Activated CD8-positive, alpha-beta memory T cell treated with anti-CD3 and anti-CD28 coated beads for 36 hours (primary cell): ENCODE data around the gene ME3. TPM values are rescaled to one million over a fixed set of nuclear protein-coding genes. Genes with fewer than 3 reads are reported as not detected.
"Not testable (repeated sequence)": the region's sequence is repeated elsewhere in the genome, so short reads cannot be mapped to it uniquely, and the experiment has no call there.

Experiments used
- CTCF ChIA-PET: fragments of 350-600 bp; sonication (Branson Sonifier 250); formaldehyde crosslinking; loops from one replicate; lab custom pipeline; 2021; ENCODE audit warnings: antibody characterized with exemption; lab: Charles Lee
- POLR2A ChIA-PET: fragments of 350-600 bp; sonication (Branson Sonifier 250); formaldehyde crosslinking; loops from one replicate; lab custom pipeline; 2021; ENCODE audit warnings: antibody characterized with exemption; lab: Charles Lee
- total RNA-seq, 2 experiments: library from RNA; stranded (reverse); gene quantifications; one replicate each; pipeline ENCODE4 v1.2.3, GENCODE V29; 2021

Gene ME3
- total RNA-seq, 2 experiments from 2014 or later: 1.8 TPM

DNA sequence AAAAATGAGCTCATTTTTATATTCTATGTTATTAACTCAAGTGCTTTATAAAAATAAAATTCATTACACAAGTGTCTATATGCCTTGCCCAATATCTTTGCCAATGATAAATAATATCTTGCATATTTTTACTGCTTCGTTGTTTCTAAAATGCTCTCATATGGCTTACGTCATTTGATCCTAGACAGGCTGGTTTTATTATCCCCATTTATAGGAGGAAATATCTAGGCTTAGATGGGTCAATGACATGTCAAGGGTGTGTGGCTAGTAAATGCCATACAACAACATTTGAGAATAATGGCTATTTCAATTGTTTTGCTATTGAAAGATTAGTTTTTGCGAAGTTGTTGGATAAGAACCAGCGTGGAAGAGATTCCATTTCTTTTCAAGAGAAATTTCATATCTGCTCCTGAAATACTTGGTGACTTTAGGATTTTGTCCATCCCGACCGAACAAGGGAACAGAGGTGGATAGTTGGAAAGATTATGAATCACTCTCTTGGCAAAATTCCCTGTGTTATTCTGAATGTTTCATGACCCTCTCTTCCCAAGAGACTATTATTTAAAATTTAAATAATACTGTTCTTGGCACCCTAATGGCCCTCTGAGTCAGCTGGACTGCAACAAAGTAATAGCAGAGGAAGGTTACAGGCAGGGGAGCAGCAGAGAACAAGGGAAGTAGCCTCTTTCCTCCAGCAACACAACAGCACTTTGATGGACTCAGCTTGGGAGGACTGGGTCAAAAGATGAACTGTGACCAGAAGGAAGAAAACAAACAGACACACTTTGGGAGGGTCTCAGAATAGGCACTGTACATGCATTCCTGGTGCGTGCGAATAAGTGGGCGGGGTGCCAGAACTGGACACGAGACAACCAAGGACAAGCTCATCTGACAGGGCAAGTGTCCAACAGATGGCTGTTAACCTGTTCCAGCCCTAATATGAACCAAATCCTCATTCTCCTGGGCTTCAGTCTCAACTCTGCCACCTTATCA lies 94.5 kb downstream of the ME3 start:
- CTCF ChIA-PET: no interaction called here
- POLR2A ChIA-PET: no interaction called here

DNA sequence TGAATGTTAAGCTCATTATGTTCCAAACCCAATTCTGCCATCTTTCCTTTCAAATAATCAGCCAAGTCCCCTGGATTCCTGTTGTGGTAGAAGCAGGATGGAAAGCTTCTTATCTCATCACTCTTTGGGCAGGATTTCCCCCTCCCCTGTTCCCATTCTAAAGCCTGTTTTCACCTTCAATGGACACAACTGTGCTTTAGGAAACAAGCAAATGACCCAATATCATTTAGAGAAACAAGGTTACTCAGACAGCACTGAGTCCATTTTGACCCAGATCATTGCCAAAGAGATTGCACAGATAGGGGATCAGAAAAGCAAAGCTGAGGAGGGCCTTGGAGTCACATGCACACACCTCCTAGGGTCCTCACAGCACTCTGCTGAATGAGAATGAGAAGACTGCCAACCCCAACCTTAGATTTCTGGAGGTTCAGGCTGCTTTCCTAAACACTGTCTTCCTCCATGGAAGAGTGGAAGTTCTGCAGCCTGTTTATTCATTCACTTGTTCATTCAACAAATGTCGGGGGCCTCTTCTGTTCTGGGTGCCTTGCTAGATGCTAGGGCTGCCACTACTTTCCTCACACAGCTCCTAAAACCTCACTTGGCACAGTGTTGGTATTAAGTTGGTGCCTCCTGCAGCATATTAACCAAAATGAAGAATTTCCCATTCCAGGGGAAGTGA lies 95.3 kb downstream of the ME3 start:
- CTCF ChIA-PET: no interaction called here

DNA sequence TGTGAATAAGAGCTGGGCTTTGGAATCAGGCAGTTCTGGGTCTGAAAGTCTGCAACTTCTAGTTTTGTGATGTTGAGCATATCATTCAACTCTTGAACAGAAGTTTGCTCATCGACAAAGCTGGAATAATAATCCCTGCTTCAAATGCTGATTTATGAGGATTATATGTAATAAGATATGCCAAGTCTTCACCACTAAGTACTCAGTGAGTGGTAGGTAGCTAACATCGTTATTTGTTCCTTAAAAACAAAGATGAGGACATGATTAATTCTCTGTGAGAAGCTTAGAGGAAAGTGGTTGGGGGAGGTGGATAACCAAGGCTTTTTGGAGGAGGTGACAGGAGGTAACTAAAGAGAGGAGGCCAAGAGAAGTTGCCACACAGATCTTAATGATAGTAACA lies 96.5 kb downstream of the ME3 start:
- POLR2A ChIA-PET: no interaction called here
- CTCF ChIA-PET: no interaction called here

More for the DNA sequence above, 95.3 kb downstream of the ME3 start:
- POLR2A ChIA-PET: no interaction called here

DNA sequence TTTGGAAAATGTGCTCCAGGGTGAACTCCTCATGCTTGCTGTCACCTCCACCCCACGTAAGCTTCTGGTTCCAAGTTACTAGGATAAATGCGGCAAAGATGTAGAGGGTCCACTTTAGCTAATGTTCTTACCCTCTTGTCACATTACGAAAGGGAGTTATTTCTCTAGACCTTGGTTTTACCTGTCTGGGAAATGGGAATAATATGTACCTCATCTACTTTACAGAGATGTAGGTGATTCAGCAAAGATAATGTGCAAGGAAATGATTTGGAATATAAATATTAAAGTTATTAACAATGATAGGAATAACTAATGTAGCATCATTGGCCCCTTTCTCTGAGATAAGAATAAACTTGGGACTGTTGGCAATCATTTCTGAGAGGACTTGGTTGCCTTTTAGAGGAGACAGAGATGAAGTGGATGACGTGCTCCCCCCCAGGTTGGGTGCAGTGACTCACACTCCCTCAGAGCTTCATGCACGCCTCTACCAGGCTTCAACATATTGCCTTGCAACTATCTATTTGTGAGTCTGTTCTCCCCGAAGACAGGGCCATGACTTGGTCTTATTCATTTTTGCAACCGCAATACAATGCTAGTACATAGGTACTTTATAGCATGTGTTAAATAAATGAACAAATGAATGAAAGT lies 97.1 kb downstream of the ME3 start:
- CTCF ChIA-PET: no interaction called here
- POLR2A ChIA-PET: no interaction called here

DNA sequence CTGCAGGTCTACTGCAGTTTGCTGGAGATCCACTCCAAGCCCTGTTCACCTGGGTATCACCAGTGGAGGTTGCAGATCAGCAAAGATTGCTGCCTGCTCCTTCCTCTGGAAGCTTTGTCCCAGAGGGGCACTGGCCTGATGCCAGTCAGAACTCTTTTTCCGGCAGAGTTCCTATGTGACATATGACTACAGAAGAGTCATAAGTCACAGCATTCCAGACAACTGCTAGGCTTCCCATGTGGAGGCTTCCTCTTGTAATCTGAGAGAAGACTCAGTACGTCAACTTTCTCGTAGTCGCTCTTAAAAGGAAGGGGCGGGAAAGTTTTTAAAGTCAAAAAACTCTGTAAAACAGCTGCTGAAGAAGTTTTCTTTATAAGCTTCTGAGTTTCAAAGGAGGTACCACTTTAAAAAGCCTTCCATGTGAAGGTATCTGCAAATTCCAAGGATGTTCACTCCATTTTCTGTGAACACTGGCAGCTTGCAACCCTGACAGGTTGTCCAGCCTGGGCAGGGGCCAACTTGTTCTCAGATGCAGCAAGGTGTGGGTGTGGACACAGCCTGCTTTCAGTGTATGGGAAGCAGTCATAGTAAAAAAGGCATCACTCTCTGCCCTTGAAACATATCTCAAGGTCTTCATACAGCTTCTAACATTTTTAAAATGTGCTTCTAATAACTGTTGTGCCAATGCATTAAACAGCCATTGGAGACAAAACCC lies 97.8 kb downstream of the ME3 start:
- POLR2A ChIA-PET: no interaction called here
- CTCF ChIA-PET: no interaction called here

DNA sequence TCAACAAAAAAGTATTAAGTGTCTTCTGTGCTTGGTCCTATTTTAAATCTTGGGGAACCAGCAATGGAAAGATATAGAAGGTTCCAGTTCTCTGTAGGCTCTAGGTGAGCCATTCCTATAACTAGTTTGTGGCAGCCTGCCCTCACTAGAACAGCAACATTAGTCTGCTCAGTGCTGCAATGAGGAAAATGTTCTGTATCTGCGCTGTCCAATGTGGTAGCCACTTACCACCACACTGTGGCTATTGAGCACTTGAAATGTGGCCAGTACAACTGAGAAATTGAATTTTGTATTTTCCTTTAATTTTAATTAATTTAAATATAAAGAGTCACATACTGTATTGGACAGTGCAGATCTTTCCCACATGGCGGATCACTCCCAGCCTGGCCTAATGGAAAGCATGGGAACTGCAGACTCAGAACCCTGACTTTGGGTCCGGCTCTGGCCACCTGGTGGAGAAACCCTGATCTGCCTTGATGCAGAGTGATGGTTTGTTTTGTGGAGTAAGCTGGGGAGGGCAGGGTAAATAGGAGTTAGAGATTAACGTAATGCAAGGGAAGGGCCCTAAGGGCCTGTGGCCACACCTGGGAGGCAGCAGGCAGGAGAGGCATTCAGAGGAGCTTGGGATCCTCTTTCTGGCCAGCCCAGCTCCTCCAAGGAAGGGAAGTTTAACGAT lies 101.0 kb downstream of the ME3 start:
- POLR2A ChIA-PET: no interaction called here
- CTCF ChIA-PET: interaction anchor here (0.8 kb wide), 1 partner anchor 34 kb away, joined by 3 read pairs; no protein-coding TSS in a partner anchor

DNA sequence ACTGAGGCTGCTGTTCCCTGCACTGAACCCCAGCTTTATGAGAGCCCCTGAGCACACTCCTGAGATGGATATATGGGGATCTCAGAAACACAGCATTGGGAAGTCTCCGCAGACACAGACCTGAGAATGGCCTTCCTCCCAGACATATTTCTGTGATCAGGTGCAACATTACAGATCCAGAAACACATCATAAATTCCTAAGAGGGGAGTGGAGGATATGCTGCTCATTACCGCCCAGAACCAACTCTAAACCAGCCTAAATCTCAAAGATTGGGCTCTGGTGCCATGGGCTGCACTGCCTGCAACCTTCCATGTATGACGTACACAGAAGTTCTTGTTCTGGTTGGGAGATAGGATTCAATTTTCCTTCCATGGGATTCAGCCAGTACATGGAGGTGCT lies 102.0 kb downstream of the ME3 start:
- POLR2A ChIA-PET: no interaction called here
- CTCF ChIA-PET: interaction anchor here (0.5 kb wide), 1 partner anchor 975 kb away, joined by 3 read pairs; no protein-coding TSS in a partner anchor

DNA sequence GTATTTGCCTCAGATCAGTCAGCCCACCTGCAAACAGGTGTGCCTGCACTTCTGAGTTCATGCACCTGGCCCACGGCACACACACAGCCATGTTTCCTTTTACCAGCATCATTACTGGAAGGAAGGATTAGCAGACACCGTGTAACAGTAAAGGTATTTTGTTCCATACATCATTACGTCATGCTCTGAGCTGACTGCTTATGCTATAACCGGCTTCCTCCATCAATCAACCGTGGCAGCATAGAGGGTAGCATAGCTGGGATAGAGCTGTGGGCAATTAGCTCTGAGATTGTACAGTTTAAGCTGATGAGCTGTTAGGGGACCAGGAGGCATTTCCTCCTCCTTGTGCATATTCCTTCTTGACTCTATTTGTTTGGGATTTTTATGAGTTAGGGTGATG lies 102.4 kb downstream of the ME3 start:
- CTCF ChIA-PET: no interaction called here

DNA sequence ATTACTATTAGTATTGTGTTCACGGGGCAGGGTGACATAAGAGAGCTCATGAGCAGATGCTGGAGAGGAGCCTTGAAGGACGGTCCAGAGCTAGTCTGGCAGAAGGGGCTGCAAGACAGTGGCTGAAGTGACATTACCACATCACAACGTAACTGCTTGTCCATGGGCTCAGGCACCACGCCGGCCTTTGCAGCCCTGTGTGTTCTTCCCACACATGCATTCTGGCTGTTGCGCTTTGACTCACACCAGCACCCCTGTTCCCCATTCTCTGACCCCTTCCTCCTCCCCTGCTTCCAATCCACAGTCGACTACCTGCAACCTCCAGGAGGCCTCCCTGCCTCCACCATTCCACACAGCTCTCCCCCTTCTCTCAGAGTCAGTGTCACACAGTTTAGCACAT lies 103.3 kb downstream of the ME3 start:
- ChIA-PET POLR2A (no interaction called here), CTCF (no interaction called here)

More for the DNA sequence above, 102.4 kb downstream of the ME3 start:
- POLR2A ChIA-PET: no interaction called here

DNA sequence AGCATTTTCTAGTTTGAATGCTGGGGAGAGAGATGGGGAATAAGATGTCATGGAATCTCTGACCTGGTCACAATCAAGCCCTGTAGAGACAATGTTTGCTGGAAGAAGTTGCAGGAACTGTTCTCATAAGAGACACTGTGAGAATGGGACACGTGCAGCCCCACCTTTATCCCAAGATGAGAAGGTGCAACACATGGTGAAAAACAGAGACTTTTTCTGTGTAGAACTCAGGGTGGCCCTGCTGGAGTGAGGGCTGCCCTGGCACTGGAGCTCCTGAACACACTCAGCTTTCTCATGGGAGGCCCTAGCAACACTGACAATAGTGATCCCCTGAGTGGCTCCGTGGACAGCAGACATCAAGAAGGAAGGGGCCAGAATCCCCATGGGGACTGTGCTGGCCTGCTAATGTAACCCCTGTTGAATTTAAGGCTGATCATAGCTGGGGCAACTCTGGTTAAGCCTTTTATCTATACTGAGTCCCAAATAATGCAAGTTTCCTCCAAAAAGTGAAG lies 106.6 kb downstream of the ME3 start:
- POLR2A ChIA-PET: no interaction called here
- CTCF ChIA-PET: no interaction called here

DNA sequence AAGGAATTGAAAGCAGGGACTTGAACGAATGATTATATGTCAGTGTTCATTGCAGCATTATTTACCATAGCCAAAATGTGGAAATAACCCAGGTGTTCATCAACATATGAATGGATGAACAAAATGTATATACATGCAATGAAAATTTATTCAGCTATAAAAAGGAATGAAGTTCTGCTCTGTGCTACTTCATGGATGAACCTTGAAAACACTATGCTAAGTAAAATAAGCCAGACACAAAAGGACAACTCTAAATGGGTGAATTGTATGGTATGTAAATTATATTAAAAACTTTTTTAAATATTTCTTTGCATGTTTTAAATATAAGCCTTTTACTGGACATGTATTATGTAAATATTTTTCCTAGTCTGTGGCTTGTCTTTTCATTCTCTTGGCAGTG lies 107.0 kb downstream of the ME3 start:
- ChIA-PET POLR2A (no interaction called here), CTCF (no interaction called here)

DNA sequence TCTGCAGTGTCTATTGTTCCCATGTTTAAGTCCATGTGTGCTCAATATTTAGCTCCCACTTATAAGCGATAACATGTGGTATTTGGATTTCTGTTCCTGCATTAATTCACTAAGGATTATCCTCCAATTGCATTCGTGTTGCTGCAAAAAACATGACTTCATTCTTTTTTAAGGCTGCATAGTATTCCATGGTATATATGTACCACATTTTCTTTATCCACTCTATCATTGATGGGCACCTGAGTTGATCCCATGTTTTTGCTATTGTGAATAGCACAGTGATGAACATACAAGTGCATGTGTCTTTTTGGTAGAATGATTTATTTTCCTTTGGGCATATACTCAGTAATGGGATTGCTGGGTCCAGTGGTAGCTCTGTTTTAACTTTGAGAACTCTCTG lies 109.6 kb downstream of the ME3 start:
- CTCF ChIA-PET, POLR2A ChIA-PET: not testable (repeated sequence)

DNA sequence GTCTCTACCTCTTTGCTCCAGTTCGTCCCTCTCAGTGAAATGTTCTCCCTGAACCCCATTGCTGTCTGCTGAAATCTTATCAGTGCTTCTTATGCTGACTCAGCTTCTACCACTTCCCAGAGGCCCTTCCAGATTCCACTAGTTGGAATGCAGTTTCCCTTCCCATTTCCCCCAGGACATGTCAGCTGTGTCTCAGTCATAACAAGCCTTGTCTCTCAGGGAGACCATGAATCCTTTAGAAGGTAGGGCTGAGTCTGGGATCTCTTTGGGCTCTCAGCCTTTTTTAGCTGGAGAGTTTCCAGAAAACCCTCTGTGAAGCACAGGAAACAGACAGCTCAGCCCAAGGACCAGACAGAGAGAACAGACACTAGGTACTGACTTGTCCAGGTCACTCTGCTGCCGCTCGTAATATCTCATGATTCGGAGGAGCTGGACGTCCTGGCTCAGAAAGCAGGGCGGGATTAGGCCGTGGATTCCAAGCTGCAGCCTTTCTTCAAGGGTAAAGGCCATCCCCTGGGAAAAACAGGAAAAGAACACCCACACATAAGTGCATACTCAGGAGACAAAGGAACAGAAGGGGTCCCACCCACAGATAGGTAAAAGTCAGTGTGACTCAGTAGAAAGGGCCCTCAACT lies 113.0 kb downstream of the ME3 start:
- ChIA-PET CTCF (no interaction called here), POLR2A (no interaction called here)

DNA sequence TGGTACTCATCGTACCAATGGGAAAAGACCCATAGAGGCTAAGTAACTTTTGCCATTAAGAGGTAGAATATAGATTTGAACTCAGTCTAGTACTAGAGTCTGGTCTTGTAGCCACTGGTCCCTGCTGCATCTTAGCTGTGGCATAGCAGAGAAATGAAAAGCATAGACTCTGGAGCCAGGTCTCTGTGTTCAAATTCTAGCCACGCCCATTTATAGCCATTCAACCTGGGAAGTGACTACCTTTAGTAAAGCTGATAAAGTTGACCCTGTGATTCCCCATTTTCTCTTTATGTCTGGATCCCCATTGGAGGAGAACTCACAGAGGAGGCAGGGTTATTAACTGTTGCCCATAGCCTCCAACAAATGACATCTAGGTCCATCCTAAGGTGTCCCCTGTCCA lies 113.6 kb downstream of the ME3 start:
- ChIA-PET POLR2A (no interaction called here), CTCF (no interaction called here)

DNA sequence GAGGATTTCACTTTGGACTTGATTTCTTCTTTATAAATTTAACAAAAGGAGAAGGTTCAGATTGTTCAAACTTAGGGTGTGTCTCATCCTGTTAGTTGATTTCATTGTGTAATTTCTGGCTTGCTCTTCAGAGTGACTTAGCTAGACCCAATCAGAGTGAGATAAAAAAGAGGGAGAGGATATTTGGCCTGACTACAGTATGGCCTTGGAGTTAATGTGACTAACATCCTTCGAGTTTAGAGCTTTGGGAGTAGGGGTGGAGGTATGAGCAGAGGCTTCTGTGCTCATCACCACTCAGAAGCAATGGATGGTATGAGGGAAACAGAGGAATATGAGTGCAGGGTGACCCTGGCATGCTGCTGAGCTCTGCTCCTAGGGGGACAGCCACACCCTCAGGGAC lies 114.2 kb downstream of the ME3 start:
- POLR2A ChIA-PET: no interaction called here
- CTCF ChIA-PET: no interaction called here

DNA sequence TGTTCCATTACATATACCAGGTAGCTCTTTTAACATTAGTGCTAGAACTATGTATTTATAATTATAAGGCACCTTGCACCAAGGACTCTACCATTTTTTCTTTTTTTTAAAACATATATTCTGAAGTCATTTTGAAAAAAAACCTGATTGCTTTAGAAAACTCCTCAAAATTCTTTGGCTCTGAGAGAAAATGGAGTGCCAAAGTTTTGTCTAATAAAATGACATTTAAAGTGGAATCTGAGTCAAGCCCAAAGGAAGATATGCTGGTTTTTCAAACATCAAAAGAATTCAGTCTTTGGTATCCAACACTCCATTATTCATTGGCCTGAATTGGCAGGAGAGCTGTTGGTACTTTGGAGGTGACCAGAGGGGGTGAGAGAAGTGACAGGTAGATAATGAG lies 116.5 kb downstream of the ME3 start:
- ChIA-PET POLR2A (no interaction called here), CTCF (interaction anchor here (1.1 kb wide), 1 partner anchor 53 kb away, joined by 3 read pairs; no protein-coding TSS in a partner anchor)

DNA sequence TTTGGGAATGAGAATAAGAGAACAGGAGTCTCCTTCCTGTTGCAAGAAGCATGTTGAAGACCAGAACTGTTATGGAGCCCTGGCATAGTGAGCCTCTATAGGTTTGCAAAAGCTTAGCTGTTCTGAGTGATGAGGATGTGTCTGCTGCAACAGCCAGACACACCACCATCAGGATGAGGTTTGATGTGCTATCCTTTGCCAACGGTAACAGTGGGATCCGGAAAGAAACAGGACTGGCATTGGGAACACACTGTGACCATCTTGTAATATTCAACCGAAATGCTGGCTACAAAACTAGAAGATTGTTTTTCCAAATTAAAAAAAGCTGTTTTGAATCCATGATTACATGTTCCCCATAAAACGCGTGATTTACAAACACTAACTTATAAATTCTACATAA lies 117.0 kb downstream of the ME3 start:
- ChIA-PET POLR2A (no interaction called here), CTCF (interaction anchor here (1.1 kb wide), 1 partner anchor 53 kb away, joined by 3 read pairs; no protein-coding TSS in a partner anchor)

DNA sequence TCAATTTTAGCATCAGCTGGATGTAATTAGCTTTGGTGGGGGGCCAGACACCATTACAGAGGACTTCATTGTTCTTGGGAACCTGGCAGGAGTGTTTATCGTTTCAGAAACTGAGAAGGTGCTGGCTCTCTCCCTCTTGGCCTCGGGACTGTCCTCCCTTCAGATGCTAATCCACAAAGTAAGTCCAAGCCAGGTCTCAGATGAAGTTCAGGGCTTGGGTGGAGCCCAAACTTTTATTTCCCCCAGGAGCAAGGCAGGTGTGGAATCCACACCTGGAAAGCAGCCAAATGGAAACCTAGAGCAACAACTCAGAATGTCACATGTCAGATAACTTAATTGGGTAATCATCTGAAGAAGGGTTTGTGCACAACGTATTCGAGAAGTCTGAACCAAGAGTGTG lies 119.2 kb downstream of the ME3 start:
- POLR2A ChIA-PET: no interaction called here
- CTCF ChIA-PET: no interaction called here
